ENCODE results near the gene RAET1L.

DNA sequence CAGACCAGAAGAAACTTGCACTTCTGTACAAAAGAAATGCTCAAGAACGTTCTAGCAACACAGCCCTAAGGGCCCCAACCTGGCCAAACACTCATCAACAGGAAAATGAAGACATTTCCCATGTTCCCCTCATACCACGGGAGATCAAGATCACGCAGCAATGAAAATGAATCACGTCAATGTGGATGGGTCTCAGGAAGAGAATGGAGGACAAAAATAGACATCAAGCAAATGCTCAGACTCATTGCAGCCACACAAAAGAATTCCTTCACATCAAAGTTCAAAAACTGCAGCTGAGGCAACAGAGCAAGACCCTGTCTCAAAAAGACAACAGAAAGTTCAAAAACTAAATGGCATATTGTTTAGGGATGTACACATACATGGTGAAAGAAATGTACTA lies 25.5 kb upstream of the RAET1L start:
- TF ChIP-seq GATA3 (IDR thresholded peaks at IDR 0.05; ENCODE audit: low read depth, low read length) (no peak), GATA2 (IDR thresholded peaks at IDR 0.05; ENCODE audit: low read depth, low read length) (no peak)
